ENCODE data around the gene GGA3.

Gene GGA3

DNA sequence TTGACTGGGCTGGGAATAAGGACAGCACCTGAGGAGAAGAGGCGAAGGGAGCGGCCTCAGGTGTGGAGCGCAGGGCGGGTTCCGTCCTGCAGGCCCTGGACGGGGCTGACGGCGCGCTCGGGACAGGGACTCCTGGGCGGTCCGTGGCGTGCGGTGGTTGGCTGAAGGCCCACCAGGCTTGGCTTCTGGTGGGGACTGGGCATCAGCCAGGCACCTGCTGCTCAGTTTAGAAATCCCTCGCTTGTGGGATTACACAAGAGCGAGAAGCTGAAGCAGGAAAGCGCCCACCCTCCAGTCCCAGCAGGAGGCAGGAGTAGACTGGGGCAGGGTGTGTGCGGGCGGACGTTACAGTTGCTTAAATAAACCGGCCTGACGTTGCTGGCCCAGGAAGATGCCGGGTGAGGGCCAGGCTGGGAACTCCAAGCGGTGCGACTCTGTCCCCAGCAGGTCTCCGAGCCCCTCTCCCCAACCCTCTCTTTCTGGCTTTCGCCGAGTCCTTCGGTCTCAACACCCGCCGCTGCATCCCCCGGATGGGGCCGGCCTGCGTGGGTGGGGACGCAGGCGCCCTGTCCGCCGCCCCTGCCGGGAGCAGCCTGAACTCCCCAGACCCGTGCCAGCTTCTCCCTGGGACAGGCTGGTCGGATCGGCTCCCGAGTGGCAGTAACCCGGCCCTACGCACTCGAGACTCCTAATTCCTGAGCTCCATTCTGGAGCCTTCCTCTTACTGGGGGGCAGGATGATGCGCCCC is 9.0 kb upstream of the GGA3 start:
- ChIA-PET CTCF (interaction anchor here (0.5 to 6.7 kb wide), 68 partner anchors 9 to 483 kb away, joined by 3 to 135 read pairs (median 4); partner anchors contain the start of genes GGA3, GRB2, MRPS7 and SLC25A19), POLR2A (interaction anchor here (0.6 to 2.9 kb wide), 5 partner anchors 9 to 135 kb away, joined by 3 to 25 read pairs (median 12); partner anchors contain the start of genes GGA3, GRB2, MRPS7 and SLC25A19)
- no peak for DNase-seq (ENCODE audit: low read depth, low spot score)

DNA sequence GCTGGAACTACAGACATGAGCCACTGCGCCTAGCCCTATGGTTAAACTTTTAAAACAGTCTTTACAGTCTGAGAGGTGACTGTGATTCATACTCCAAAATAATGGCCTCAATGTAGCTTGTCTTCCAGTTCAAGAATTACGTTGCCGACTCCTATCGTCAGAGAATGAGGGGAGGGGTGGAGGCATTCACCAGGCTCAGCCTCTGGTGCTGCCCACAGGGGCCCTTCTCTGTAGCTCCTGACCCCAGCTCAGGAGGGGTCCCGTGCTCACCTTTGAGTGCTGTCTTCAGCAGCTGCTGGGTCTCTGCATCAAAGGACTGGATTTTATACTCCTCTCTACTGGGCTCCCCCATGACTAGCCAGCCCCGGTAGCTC is 8.4 kb upstream of the GGA3 start:
- CTCF ChIA-PET: interaction anchor here (1.0 to 6.7 kb wide), 22 partner anchors 8 to 480 kb away, joined by 3 to 135 read pairs (median 12); partner anchors contain the start of genes GGA3, GRB2, MRPS7 and SLC25A19
- TF ChIP-seq, protein P1, sequence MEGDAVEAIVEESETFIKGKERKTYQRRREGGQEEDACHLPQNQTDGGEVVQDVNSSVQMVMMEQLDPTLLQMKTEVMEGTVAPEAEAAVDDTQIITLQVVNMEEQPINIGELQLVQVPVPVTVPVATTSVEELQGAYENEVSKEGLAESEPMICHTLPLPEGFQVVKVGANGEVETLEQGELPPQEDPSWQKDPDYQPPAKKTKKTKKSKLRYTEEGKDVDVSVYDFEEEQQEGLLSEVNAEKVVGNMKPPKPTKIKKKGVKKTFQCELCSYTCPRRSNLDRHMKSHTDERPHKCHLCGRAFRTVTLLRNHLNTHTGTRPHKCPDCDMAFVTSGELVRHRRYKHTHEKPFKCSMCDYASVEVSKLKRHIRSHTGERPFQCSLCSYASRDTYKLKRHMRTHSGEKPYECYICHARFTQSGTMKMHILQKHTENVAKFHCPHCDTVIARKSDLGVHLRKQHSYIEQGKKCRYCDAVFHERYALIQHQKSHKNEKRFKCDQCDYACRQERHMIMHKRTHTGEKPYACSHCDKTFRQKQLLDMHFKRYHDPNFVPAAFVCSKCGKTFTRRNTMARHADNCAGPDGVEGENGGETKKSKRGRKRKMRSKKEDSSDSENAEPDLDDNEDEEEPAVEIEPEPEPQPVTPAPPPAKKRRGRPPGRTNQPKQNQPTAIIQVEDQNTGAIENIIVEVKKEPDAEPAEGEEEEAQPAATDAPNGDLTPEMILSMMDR (IDR thresholded peaks at IDR 0.05; ENCODE audit: insufficient read depth, low read length, missing control alignments): no peak
- H3K4me3 ChIP-seq (ENCODE audit: low read depth, low read length): peak overlapping the region; percentile 83
- POLR2A ChIA-PET: interaction anchor here (0.7 to 2.9 kb wide), 4 partner anchors 8 to 136 kb away, joined by 6 to 25 read pairs (median 18); partner anchors contain the start of genes GGA3, GRB2, MRPS7 and SLC25A19
- no peak for DNase-seq (ENCODE audit: low read depth, low spot score)

More for the DNA sequence above, 9.0 kb upstream of the GGA3 start:
- H3K4me3 ChIP-seq (ENCODE audit: low read depth, low read length): peak overlapping the region; percentile 83
- TF ChIP-seq, protein P1 (IDR thresholded peaks at IDR 0.05; ENCODE audit: insufficient read depth, low read length, missing control alignments): peak; percentile 51

DNA sequence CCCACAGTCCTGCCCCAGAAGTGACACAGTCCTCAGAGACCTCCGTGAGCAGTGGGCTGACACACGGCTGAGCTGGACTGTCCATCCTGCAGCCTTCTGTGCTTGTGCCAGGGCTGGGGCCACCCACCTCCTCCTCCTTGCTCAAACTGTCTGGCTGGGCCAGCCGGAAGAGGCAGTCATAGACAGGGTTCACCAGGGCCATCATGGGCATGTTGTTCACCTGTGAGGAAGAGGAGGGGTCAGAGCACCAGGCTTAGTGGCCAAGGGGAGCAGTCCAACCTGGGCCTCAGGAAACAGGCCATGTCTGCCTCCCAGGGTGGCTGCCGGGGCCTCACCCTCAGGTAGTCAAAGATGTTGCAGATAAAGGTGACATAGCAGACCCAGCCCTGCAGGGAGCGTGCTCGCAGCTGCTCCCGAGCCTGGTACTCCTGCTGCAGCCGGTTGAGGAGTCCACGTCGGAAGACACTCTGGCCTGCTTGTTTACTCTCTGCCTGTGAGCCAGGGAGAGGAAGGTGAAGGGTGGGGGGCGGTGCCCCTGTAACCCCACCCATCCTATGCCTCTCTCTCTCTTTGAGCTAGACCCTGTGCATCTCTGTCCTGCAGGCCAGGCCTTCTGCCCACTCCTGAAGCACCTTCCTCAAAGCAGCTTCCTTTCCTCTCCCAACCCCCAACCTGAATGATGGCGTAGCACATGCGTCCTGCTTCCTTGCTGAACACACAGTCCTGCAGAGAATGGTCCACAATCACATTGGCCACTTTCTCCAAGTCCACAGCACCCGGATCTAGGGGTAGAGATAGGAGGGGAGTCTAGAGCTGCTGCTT is 6.2 kb upstream of the GGA3 start:
- TF ChIP-seq, protein P1 (IDR thresholded peaks at IDR 0.05; ENCODE audit: insufficient read depth, low read length, missing control alignments): no peak
- CTCF ChIA-PET: interaction anchor here (1.2 to 5.1 kb wide), 5 partner anchors 18 to 482 kb away, joined by 4 to 43 read pairs (median 5); partner anchors contain the start of gene SLC25A19
- DNase-seq (ENCODE audit: low read depth, low spot score): no peak
- H3K4me3 ChIP-seq (ENCODE audit: low read depth, low read length): no peak overlapping the region
- POLR2A ChIA-PET: interaction anchor here (1.0 kb wide), 1 partner anchor 22 kb away, joined by 3 read pairs; the partner anchor contains the start of gene SLC25A19

DNA sequence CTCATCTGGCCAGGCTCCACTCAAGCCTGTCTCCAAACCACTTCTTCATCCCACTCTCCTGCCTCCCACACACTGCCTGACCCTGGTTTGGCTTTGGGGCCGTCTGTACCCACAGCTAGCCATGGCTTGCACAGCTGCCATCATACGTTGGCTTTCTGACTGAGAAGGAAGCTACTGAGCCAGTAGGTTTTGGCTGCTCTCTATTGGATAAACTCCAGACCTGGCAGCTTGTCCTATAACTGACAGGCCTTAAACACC is 5.7 kb upstream of the GGA3 start:
- POLR2A ChIA-PET: interaction anchor here (1.0 kb wide), 1 partner anchor 22 kb away, joined by 3 read pairs; the partner anchor contains the start of gene SLC25A19
- CTCF ChIA-PET: interaction anchor here (0.9 to 5.1 kb wide), 4 partner anchors 10 to 145 kb away, joined by 3 to 43 read pairs (median 4); partner anchors contain the start of gene SLC25A19
- TF ChIP-seq, protein P1 (IDR thresholded peaks at IDR 0.05; ENCODE audit: insufficient read depth, low read length, missing control alignments): no peak
- no peak overlapping the region for H3K4me3 ChIP-seq (ENCODE audit: low read depth, low read length)
- no peak for DNase-seq (ENCODE audit: low read depth, low spot score)

DNA sequence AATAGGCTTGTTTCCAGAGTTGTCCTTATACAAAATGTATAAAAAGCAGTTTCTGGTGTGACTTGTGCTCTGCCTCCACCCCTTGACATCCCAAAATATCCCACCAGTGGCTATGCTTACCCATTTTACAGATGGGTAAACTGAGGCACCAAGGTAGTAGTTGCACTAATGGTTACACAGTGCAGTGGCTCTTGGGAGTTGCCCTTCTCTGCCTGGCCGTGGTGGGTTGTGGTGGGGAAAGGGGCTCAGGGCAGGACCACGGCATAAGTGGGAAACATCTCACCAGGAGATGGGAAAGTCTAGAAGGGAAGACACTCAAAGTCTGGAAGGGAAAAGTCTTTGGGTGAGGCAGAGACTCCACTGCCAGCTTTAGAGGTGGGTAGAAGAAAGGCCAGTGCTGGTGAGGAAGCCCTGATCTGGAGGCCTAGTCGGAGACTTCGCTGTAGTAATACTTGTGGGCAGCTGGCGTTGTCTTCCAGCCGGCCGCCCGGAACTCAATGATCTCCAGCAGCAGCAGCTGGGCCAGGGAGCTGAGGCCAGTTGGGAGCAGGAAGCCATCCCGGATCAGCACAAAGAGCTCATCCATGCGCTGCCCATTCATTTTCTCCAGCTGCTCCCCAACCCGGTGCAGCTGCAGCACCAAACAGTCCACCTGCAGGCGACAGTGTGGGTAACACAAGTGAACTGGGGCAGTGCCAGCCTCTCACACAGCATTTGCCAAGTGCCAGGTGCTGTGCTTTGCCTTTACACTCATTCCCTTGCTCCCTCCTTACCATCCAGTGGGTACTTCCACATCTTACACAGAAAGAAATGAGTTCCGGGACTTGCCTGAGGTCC is 5.1 kb upstream of the GGA3 start:
- POLR2A ChIA-PET: interaction anchor here (1.0 kb wide), 1 partner anchor 23 kb away, joined by 3 read pairs; the partner anchor contains the start of gene SLC25A19
- TF ChIP-seq, protein P1 (IDR thresholded peaks at IDR 0.05; ENCODE audit: insufficient read depth, low read length, missing control alignments): no peak
- no peak overlapping the region for H3K4me3 ChIP-seq (ENCODE audit: low read depth, low read length)
- no peak for DNase-seq (ENCODE audit: low read depth, low spot score)
- CTCF ChIA-PET: interaction anchor here (0.9 to 1.6 kb wide), 2 partner anchors 10 to 23 kb away, joined by 3 to 5 read pairs; partner anchors contain the start of gene SLC25A19
